Skin epidermis (tissue), 12 donors: ENCODE measurements around the gene TRPC4.
"Not testable (repeated sequence)": the region's sequence is repeated elsewhere in the genome, so short reads cannot be mapped to it uniquely, and the experiment has no call there.

Experiments
- H3K27ac ChIP-seq, 21 experiments: fragments of 200-600 bp; sonication (generic) in 11 of 21; one replicate each; pipeline ENCODE4 v1.5.0; 2020; ENCODE audit warnings: mild to moderate bottlenecking in 3 of 21, inconsistent platforms in 2 of 21, moderate library complexity in 2 of 21
- H3K4me3 ChIP-seq, 7 experiments: fragments of 200-600 bp; sonication (generic) in 2 of 7; one replicate each; pipeline ENCODE4 v1.5.0; 2020; ENCODE audit warnings: inconsistent platforms in 2 of 7, mild to moderate bottlenecking in 2 of 7, moderate library complexity in 1 of 7

The TRPC4 gene

DNA sequence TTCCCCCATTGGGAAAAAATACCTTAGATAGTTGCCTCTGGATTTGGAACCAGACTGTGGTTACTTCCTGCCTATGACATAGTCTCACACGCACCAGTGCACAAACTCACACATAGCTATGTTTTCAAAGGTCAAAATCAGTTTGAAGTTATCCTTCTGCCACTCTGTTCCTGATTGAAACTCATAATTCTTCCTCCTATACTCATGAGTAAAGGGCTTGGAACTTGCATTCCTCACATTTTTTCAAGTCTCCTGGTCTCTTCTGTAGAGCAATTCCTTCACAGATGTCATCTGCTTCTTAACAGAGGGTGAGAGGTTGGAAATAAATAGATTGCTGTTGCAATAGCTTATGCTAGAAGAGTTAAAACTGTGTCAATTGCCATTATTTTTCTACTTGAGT is 252.4 kb downstream of the TRPC4 start:
- Histone ChIP-seq H3K4me3 (no peak overlapping the region), H3K27ac (no peak overlapping the region)

DNA sequence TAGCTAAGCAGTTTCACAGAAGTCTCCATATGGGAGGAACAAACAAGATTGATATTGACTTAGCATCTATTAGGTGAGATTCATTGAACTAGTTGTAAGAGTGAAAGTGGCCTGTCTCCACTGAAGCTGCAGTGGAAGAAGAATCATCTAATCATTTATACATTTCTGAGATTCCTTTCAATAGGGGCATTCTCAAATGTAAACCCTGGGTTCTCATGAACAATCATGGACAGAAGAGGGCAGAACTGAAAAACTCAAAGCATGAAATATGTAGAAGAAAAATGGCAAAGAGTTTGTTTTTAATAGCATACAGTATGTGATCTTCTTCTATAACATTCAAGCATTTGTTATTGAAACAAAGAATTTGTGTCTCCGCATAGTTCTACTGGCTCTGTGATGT is 253.4 kb downstream of the TRPC4 start:
- H3K27ac ChIP-seq: no peak overlapping the region
- no peak overlapping the region for H3K4me3 ChIP-seq

- Histone ChIP-seq H3K4me3 (no peak overlapping the region), H3K27ac (no peak overlapping the region)
Observed at GRCh38 chr13:37615276-37615675, 254.3 kb downstream of the TRPC4 start.

DNA sequence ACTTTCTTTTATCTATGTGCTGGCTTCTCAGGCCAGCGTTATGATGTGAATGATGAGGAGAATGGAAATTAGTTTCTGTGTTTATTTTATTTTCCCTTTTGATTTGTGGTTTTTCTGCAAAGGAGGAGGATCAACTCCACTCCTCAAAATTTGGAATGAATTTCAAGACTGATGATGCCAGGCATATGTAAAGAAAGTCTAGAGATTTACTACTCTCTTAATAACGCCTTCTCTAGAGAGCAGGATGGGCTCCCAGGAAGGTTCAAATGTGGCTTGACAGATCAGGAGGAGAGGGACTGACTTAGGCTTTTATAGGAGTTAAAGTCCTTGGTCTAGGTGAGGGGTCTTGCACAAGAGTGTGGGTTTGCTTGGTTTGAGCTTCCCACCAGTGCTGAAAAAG is 255.9 kb downstream of the TRPC4 start:
- no peak overlapping the region for H3K27ac ChIP-seq
- H3K4me3 ChIP-seq: no peak overlapping the region

- no peak overlapping the region for H3K4me3 ChIP-seq
- H3K27ac ChIP-seq: no peak overlapping the region
Observed at GRCh38 chr13:37613236-37613635, 256.3 kb downstream of the TRPC4 start.

DNA sequence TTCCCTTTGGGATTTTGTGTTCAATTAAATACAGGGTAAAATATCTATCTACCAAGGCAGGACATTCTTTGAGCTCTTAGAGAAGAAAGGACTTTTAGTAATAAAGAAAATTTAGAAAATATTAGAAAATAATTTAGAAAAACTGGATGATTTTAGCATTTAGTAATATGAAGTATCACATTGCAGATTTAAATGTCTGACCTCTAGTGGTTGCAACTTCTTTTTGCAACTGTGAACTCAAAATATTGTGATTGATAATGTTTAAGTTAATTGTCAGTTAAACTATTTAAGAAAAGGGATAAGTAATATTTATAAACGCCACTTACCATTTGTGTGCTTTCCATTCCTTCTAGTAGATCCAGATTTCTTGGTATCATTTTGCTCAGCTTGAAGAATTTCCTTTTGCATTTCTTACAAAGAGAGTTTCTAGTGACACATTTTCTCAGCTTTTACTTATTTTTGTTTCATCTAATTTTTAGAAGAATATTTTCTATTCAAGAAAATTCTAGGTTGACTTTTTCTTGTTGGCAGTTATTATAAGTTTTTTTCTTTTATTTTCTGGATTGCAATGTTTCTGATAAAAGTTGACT is 260.7 kb downstream of the TRPC4 start:
- Histone ChIP-seq H3K27ac (no peak overlapping the region), H3K4me3 (no peak overlapping the region)

DNA sequence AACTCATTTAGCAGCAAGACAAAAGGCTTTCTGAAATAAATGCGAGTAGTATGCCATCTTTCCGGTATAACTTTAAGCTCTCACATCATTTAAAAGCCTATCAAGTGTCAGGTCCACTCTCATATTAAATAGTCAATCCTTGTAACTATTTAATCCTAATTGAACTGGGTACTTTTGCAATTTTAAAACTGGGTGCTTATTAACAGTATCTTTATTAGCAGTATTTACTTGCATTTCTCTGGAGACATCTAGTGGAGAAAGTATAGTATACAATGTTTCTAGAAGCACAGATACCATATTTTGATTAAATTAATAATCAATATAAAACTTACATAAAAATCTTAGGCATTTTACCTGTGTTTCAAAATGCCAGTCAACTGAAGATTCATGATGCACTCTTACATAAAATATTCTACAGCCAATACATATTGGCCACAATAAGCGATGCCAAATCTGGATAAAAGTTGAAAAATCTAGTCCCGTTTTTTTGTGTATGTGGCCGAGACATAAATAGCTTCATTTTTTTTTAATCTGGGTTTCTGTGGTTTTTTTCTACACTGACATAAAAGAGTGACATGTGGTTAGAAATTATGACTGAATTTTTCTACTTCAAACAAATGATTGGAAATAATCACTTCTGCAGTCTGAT is 266.7 kb downstream of the TRPC4 start:
- peak overlapping the region in 3 of 21 experiments; percentile 7 to 22 (median 13) for H3K27ac ChIP-seq
- H3K4me3 ChIP-seq: no peak overlapping the region

GRCh38 chr13:37601648-37602440 is 267.7 kb downstream of the TRPC4 start:
- Histone ChIP-seq H3K27ac (peak overlapping the region in 4 of 21 experiments; percentile 7 to 22 (median 16)), H3K4me3 (no peak overlapping the region)

GRCh38 chr13:37599519-37599918 is 270.1 kb downstream of the TRPC4 start:
- Histone ChIP-seq H3K27ac (peak overlapping the region in 3 of 21 experiments; percentile 55 to 83 (median 57)), H3K4me3 (peak overlapping the region in 1 of 7 experiments; percentile 37)

GRCh38 chr13:37598597-37598996 is 271.0 kb downstream of the TRPC4 start, which contains the start of gene POSTN:
TSS of gene POSTN (minus strand) at chr13:37598768. CDS start at chr13:37598726, 42 bp downstream.
- peak within 1 kb of the TSS in 6 of 7 experiments; percentile 7 to 37 (median 16) for H3K4me3 ChIP-seq

GRCh38 chr13:37597477-37598025 is 272.0 kb downstream of the TRPC4 start:
- peak overlapping the region in 6 of 7 experiments; percentile 4 to 37 (median 16) for H3K4me3 ChIP-seq
- peak overlapping the region in 8 of 21 experiments; percentile 9 to 83 (median 40) for H3K27ac ChIP-seq

More at GRCh38 chr13:37598597-37598996, 271.0 kb downstream of the TRPC4 start, which contains the start of gene POSTN:
- peak within 1 kb of the TSS in 10 of 21 experiments; percentile 10 to 83 (median 40) for H3K27ac ChIP-seq

DNA sequence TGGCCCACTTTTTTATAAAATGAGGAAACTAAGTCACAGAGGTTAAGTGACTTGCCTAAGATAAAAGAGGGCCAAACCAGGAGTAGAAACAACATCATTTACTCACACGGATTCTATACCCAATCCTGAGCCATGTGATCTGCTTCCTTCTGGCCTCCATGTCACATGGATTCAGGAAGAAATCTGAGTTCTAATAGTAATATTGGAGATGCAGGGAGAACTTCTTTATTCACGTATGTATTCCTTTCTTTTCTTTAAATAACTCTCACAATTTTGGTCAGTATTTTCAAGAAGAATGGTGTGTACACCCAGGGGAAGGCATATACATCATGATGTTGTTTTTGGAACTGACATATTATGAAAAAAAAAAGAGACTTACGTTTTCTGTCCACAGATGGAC is 272.8 kb downstream of the TRPC4 start:
- H3K4me3 ChIP-seq: peak overlapping the region in 4 of 7 experiments; percentile 4 to 37 (median 10)
- peak overlapping the region in 5 of 21 experiments; percentile 2 to 83 (median 34) for H3K27ac ChIP-seq

- Histone ChIP-seq H3K27ac (peak overlapping the region in 1 of 21 experiments; percentile 83), H3K4me3 (peak overlapping the region in 1 of 7 experiments; percentile 37)
Observed at GRCh38 chr13:37595162-37595561, 274.4 kb downstream of the TRPC4 start.

GRCh38 chr13:37594550-37594949 is 275.0 kb downstream of the TRPC4 start:
- Histone ChIP-seq H3K4me3 (peak overlapping the region in 1 of 7 experiments; percentile 37), H3K27ac (peak overlapping the region in 2 of 21 experiments; percentile 36 to 83)

- not testable (repeated sequence) for H3K4me3 ChIP-seq, H3K27ac ChIP-seq
Observed at GRCh38 chr13:37589381-37589780, 280.2 kb downstream of the TRPC4 start.

GRCh38 chr13:37587236-37587635 is 282.3 kb downstream of the TRPC4 start:
- no peak overlapping the region for H3K4me3 ChIP-seq
- no peak overlapping the region for H3K27ac ChIP-seq
